Vagina (tissue), 2 donors: ENCODE data around the gene CLEC12A. TPM values are rescaled to one million over a fixed set of nuclear protein-coding genes. Genes with fewer than 3 reads are reported as not detected.
"Not testable (repeated sequence)": the region's sequence is repeated elsewhere in the genome, so short reads cannot be mapped to it uniquely, and the experiment has no call there.

ENCODE experiments used
- DNase-seq, 2 donors: peaks; one replicate each; pipeline ENCODE4 v3.0.0-alpha.2; 2017; ENCODE audit errors: extremely low spot score in 2 of 2
- H3K27ac ChIP-seq: fragments of 200-600 bp; sonication (generic); one replicate; pipeline ENCODE4 v1.5.1; 2019
- H3K27me3 ChIP-seq: fragments of 200-600 bp; sonication (generic); one replicate; pipeline ENCODE4 v1.5.1; 2019
- H3K36me3 ChIP-seq, 2 donors: fragments of 200-600 bp; sonication (generic); one replicate each; pipeline ENCODE4 v1.5.1; 2017 to 2019
- H3K4me1 ChIP-seq: fragments of 200-600 bp; sonication (generic); one replicate; pipeline ENCODE4 v1.5.1; 2019
- H3K4me3 ChIP-seq, 2 donors: fragments of 200-600 bp; sonication (generic); 1 replicate in 1 of 2; 2 replicates in 1 of 2; pipeline ENCODE4 v1.5.1; 2016 to 2019
- H3K9me3 ChIP-seq: fragments of 200-600 bp; sonication (generic); one replicate; pipeline ENCODE4 v1.5.1; 2019
- CTCF ChIP-seq, 3 experiments: fragments of 450-650 bp in 2 of 3; fragments of 200-600 bp in 1 of 3; sonication (generic) in 1 of 3; IDR thresholded peaks; one replicate each; pipeline ENCODE4 v1.5.1; 2017 to 2019; ENCODE audit warnings: antibody characterized with exemption in 3 of 3, mild to moderate bottlenecking in 2 of 3, moderate library complexity in 2 of 3
- POLR2A ChIP-seq, 2 donors: fragments of 450-650 bp; IDR thresholded peaks; one replicate each; pipeline ENCODE4 v1.6.1; 2017; ENCODE audit warnings: antibody characterized with exemption in 2 of 2, mild to moderate bottlenecking in 2 of 2, moderate library complexity in 2 of 2
- POLR2AphosphoS5 ChIP-seq, 2 donors: sonication (generic); formaldehyde crosslinking; IDR thresholded peaks; one replicate each; pipeline ENCODE4 v1.9.0; 2017; ENCODE audit warnings: antibody characterized with exemption in 2 of 2, mild to moderate bottlenecking in 2 of 2, low read depth in 1 of 2; ENCODE audit not compliant: insufficient read depth in 1 of 2
- intact Hi-C: fragments of 100-400 bp; cut with DNase I; formaldehyde crosslinking; loops from one replicate; pipeline ENCODE4 v1.15.1; 2023
- total RNA-seq: library from RNA; depleted of rRNA; stranded (reverse); fragments of >200 nt; gene quantifications from one replicate; pipeline ENCODE4 v1.2.3, GENCODE V29; 2016

CLEC12A gene
- total RNA-seq, 1 donor from 2014 or later = not detected

GRCh38 chr12:9948606-9949296 lies 22.5 kb upstream of the CLEC12A start:
- no peaks in the 10 kb centered on the region for H3K36me3 ChIP-seq
- TF ChIP-seq POLR2A (IDR thresholded peaks at IDR 0.05) (no peak), POLR2AphosphoS5 (IDR thresholded peaks at IDR 0.05; ENCODE audit: insufficient read depth in 1 of 2, low read depth in 1 of 2) (no peak), CTCF (IDR thresholded peaks at IDR 0.05) (no peak)
- no peak overlapping the region for H3K4me3 ChIP-seq
- no peaks in the 10 kb centered on the region for H3K4me1 ChIP-seq
- no peak for DNase-seq
- H3K27ac ChIP-seq = no peak overlapping the region
- H3K27me3 ChIP-seq = no peaks in the 10 kb centered on the region
- intact Hi-C loops = no loop called here
- H3K9me3 ChIP-seq = no peaks in the 10 kb centered on the region

- no peaks in the 10 kb centered on the region for H3K9me3 ChIP-seq
- no peaks in the 10 kb centered on the region for H3K36me3 ChIP-seq
- no peaks in the 10 kb centered on the region for H3K27me3 ChIP-seq
- no peak overlapping the region for H3K27ac ChIP-seq
- no peak for TF ChIP-seq POLR2A (IDR thresholded peaks at IDR 0.05)
- TF ChIP-seq CTCF (IDR thresholded peaks at IDR 0.05) = no peak
- TF ChIP-seq POLR2AphosphoS5 (IDR thresholded peaks at IDR 0.05; ENCODE audit: insufficient read depth in 1 of 2, low read depth in 1 of 2) = no peak
- DNase-seq = no peak
- intact Hi-C loops = no loop called here
- H3K4me3 ChIP-seq = no peak overlapping the region
- H3K4me1 ChIP-seq = no peaks in the 10 kb centered on the region
Measured at GRCh38 chr12:9951026-9951675, 20.1 kb upstream of the CLEC12A start.

GRCh38 chr12:9952954-9953729 lies 18.1 kb upstream of the CLEC12A start:
- intact Hi-C loops, H3K4me3 ChIP-seq, H3K27me3 ChIP-seq, DNase-seq, H3K9me3 ChIP-seq, H3K4me1 ChIP-seq, H3K27ac ChIP-seq, H3K36me3 ChIP-seq: not testable (repeated sequence)

- Histone ChIP-seq H3K4me1 (no peaks in the 10 kb centered on the region), H3K27ac (no peak overlapping the region), H3K9me3 (no peaks in the 10 kb centered on the region), H3K27me3 (no peaks in the 10 kb centered on the region), H3K36me3 (no peaks in the 10 kb centered on the region), H3K4me3 (no peak overlapping the region)
- TF ChIP-seq POLR2AphosphoS5 (IDR thresholded peaks at IDR 0.05; ENCODE audit: insufficient read depth in 1 of 2, low read depth in 1 of 2) (no peak), CTCF (IDR thresholded peaks at IDR 0.05) (no peak), POLR2A (IDR thresholded peaks at IDR 0.05) (no peak)
- DNase-seq = no peak
- intact Hi-C loops = no loop called here
Measured at GRCh38 chr12:9957834-9958233, 13.4 kb upstream of the CLEC12A start.

GRCh38 chr12:9960590-9960989 lies 10.6 kb upstream of the CLEC12A start:
- Histone ChIP-seq H3K4me1 (no peaks in the 10 kb centered on the region), H3K36me3 (no peaks in the 10 kb centered on the region), H3K27me3 (no peaks in the 10 kb centered on the region), H3K9me3 (no peaks in the 10 kb centered on the region), H3K27ac (no peak overlapping the region), H3K4me3 (no peak overlapping the region)
- DNase-seq = no peak
- intact Hi-C loops = no loop called here
- TF ChIP-seq CTCF (IDR thresholded peaks at IDR 0.05) = no peak
- TF ChIP-seq POLR2A (IDR thresholded peaks at IDR 0.05) = no peak
- TF ChIP-seq POLR2AphosphoS5 (IDR thresholded peaks at IDR 0.05; ENCODE audit: insufficient read depth in 1 of 2, low read depth in 1 of 2) = no peak
